HepG2 (cell line): Measurements from ENCODE around the gene NADK2.
"Not testable (repeated sequence)": the region's sequence is repeated elsewhere in the genome, so short reads cannot be mapped to it uniquely, and the experiment has no call there.

Experiments used
- CENPT ChIP-seq: sonication (generic); formaldehyde crosslinking; IDR thresholded peaks from 2 replicates; pipeline ENCODE4 v1.8.0; 2022; ENCODE audit warnings: low read depth, mild to moderate bottlenecking, moderate library complexity, missing genetic modification reagents
- MYC ChIP-seq: sonication (generic); formaldehyde crosslinking; IDR thresholded peaks from 2 replicates; pipeline ENCODE4 v1.9.0; 2021; ENCODE audit warnings: missing genetic modification reagents, borderline replicate concordance
- NFIC ChIP-seq: IDR thresholded peaks from 2 replicates; pipeline ENCODE4 v1.6.1; 2012; ENCODE audit warnings: mild to moderate bottlenecking, low read length, inconsistent platforms
- NFKB2 ChIP-seq: sonication (generic); formaldehyde crosslinking; IDR thresholded peaks from 2 replicates; pipeline ENCODE4 v1.4.0; 2020; ENCODE audit warnings: missing genetic modification reagents, borderline replicate concordance
- NR3C1 ChIP-seq: sonication (generic); formaldehyde crosslinking; IDR thresholded peaks from 2 replicates; pipeline ENCODE4 v1.4.0; 2020; ENCODE audit warnings: missing genetic modification reagents
- PATZ1 ChIP-seq: sonication (generic); formaldehyde crosslinking; IDR thresholded peaks from 2 replicates; pipeline ENCODE4 v1.4.0; 2020; ENCODE audit warnings: missing genetic modification reagents
- TBX2 ChIP-seq: sonication (generic); formaldehyde crosslinking; IDR thresholded peaks from 2 replicates; pipeline ENCODE4 v1.5.0; 2020; ENCODE audit warnings: missing genetic modification reagents, mild to moderate bottlenecking, borderline replicate concordance
- ZKSCAN1 ChIP-seq: fragments of 150-350 bp; IDR thresholded peaks from 2 replicates; pipeline ENCODE4 v1.6.1; 2014; ENCODE audit warnings: low read length
- ZNF740 ChIP-seq: sonication (generic); formaldehyde crosslinking; IDR thresholded peaks from 2 replicates; pipeline ENCODE4 v1.4.0; 2020; ENCODE audit warnings: missing genetic modification reagents
- ZNF792 ChIP-seq: IDR thresholded peaks from 2 replicates; pipeline ENCODE4 v1.6.1; 2016

DNA sequence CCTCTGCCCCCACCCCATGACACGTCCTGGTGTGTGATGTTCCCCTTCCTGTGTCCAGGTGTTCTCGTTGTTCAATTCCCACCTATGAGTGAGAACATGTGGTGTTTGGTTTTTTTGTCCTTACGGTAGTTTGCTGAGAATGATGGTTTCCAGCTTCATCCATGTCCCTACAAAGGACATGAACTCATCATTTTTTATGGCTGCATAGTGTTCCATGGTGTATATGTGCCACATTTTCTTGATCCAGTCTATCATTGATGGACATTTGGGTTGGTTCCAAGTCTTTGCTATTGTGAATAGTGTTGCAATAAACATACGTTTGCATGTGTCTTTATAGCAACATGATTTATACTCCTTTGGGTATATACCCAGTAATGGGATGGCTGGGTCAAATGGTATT lies 57.3 kb downstream of the NADK2 start:
- TF ChIP-seq ZKSCAN1; NFKB2; NFIC; ZNF792; ZNF740 (CRISPR knock-in tag); CENPT (CRISPR knock-in tag); MYC; PATZ1 (CRISPR knock-in tag); NR3C1 (CRISPR knock-in tag); TBX2 (CRISPR knock-in tag): not testable (repeated sequence)
